Measurements from ENCODE around the gene EMC10. TPM values are rescaled to one million over a fixed set of nuclear protein-coding genes. Genes with fewer than 3 reads are reported as not detected.

Gene EMC10
- total RNA-seq, 2 donors from 2014 or later, result 112 to 163 TPM

GRCh38 chr19:50475736-50476223, 527 bp upstream of the EMC10 start:
- H3K9ac ChIP-seq (ENCODE audit: low read depth in 2 of 2, low read length in 2 of 2), result no peak overlapping the region
- no peak for TF ChIP-seq CTCF (IDR thresholded peaks at IDR 0.05)
- H3K27me3 ChIP-seq, result no peaks in the 10 kb centered on the region
- peaks cover 8% of the 10 kb centered on the region for H3K4me1 ChIP-seq
- intact Hi-C loops (cut with DNase I), result no loop called here
- DNase-seq, result no peak
- peak overlapping the region; percentile 82 for H3K4me3 ChIP-seq
- H3K27ac ChIP-seq, result peak overlapping the region; percentile 70
- peaks cover 4% of the 10 kb centered on the region for H3K36me3 ChIP-seq
- no peaks in the 10 kb centered on the region for H3K9me3 ChIP-seq

- TF ChIP-seq CTCF (IDR thresholded peaks at IDR 0.05), result no peak
- Histone ChIP-seq H3K9me3 (no peaks in the 10 kb centered on the region), H3K4me3 (peak overlapping the region; percentile 82), H3K4me1 (peaks cover 8% of the 10 kb centered on the region), H3K27ac (peak overlapping the region; percentile 70), H3K27me3 (no peaks in the 10 kb centered on the region), H3K36me3 (peaks cover 9% of the 10 kb centered on the region), H3K9ac (ENCODE audit: low read depth in 2 of 2, low read length in 2 of 2) (peak overlapping the region; percentile 89 to 93)
- intact Hi-C loops (cut with DNase I), result no loop called here
- DNase-seq, result no peak
These were observed 566 bp downstream of the EMC10 start for GRCh38 chr19:50476907-50477238.

GRCh38 chr19:50477751-50478515, 1.6 kb downstream of the EMC10 start:
- no peaks in the 10 kb centered on the region for H3K9me3 ChIP-seq
- intact Hi-C loops (cut with DNase I), result no loop called here
- no peak overlapping the region for H3K4me3 ChIP-seq
- no peak overlapping the region for H3K9ac ChIP-seq (ENCODE audit: low read depth in 2 of 2, low read length in 2 of 2)
- DNase-seq, result no peak
- H3K27me3 ChIP-seq, result no peaks in the 10 kb centered on the region
- H3K4me1 ChIP-seq, result peaks cover 8% of the 10 kb centered on the region
- no peak for TF ChIP-seq CTCF (IDR thresholded peaks at IDR 0.05)
- no peak overlapping the region for H3K27ac ChIP-seq
- peaks cover 9% of the 10 kb centered on the region for H3K36me3 ChIP-seq

GRCh38 chr19:50478901-50479715, 2.8 kb downstream of the EMC10 start:
- Histone ChIP-seq H3K9ac (ENCODE audit: low read depth in 2 of 2, low read length in 2 of 2) (no peak overlapping the region), H3K36me3 (peaks cover 9% of the 10 kb centered on the region), H3K27me3 (no peaks in the 10 kb centered on the region), H3K4me3 (no peak overlapping the region), H3K4me1 (peaks cover 8% of the 10 kb centered on the region), H3K9me3 (no peaks in the 10 kb centered on the region), H3K27ac (no peak overlapping the region)
- intact Hi-C loops (cut with DNase I), result no loop called here
- DNase-seq, result no peak
- no peak for TF ChIP-seq CTCF (IDR thresholded peaks at IDR 0.05)

GRCh38 chr19:50479761-50480251, 3.5 kb downstream of the EMC10 start:
- Histone ChIP-seq H3K4me1 (peaks cover 8% of the 10 kb centered on the region), H3K9ac (ENCODE audit: low read depth in 2 of 2, low read length in 2 of 2) (no peak overlapping the region), H3K36me3 (peaks cover 9% of the 10 kb centered on the region), H3K4me3 (no peak overlapping the region), H3K27me3 (no peaks in the 10 kb centered on the region), H3K27ac (no peak overlapping the region), H3K9me3 (no peaks in the 10 kb centered on the region)
- intact Hi-C loops (cut with DNase I), result no loop called here
- TF ChIP-seq CTCF (IDR thresholded peaks at IDR 0.05), result no peak
- no peak for DNase-seq
